ENCODE results near the gene BRINP2.

BRINP2 gene

GRCh38 chr1:177163844-177164379, 6.8 kb upstream of the BRINP2 start:
- TF ChIP-seq CTCF (conservative IDR thresholded peaks at IDR 0.05; ENCODE audit: low read depth), result no peak
- POLR2A ChIA-PET (ENCODE audit: low non-redundant PET), result no interaction called here
- CTCF ChIA-PET, result no interaction called here
- no peak for DNase-seq (ENCODE audit: low spot score)
- no peak overlapping the region for H3K27ac ChIP-seq

DNA sequence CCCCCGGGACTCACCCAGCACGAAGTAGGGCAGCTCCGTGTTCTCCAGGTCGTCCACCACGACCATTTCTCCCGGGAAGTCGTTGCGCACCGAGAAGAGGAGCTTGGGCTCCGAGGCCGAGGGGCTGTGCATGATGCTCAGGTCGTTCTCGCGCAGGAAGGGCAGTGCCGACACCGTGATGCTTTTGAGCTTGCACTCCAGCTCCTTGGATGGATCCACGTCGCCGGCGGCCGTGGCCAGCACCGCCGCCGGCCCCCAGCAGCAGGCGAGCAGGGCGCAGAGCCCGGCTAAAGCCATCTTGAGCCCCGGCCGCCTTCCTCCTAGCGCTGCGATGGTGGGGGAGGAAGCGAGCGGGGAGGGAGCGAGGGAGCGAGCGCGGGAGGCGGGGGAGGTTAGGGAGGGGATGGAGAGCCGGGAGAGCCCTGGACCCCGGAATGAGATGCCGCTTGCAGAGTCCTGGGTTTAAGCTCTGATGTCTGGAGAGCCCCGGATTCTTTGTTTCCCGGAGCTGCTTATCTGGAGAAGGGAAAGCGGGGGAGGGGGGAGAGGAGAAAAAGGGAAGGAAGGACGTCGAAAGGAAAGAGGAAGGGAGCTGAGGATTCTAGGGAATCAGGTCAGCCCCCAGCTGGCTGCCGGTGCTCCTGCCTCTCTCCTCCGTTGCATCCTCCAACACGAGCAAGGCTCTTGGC, 6.2 kb upstream of the BRINP2 start, which contains the start of gene ASTN1:
Gene ASTN1 (minus strand): TSS at position 333 of the 689 bp plus-strand sequence. CDS start 36 bp downstream, at position 297.
- DNase-seq (ENCODE audit: low spot score), result no peak
- POLR2A ChIA-PET (ENCODE audit: low non-redundant PET), result no interaction called here
- no peak within 1 kb of the TSS for H3K27ac ChIP-seq
- TF ChIP-seq CTCF (conservative IDR thresholded peaks at IDR 0.05; ENCODE audit: low read depth), result no peak
- CTCF ChIA-PET, result interaction anchor here (0.6 kb wide), 2 partner anchors 23 to 69 kb away, joined by 3 read pairs; no protein-coding TSS in a partner anchor

DNA sequence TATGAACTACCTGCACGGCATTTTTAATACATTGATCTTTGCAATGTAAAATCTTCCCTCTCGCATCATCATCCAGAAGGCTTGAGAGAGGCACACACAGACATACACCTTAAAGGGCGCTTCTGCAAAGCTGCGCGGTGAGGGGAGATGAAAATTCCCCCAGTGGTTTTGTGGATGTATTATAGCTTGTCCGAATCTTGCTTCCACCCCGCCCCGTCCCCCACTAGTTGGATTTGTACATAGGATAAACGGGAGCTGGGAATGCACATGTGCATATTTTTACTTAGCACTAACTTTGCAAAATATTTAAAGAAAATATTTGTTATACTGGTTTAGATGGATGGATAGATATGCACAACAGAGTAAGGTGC, 5.7 kb upstream of the BRINP2 start:
- TF ChIP-seq CTCF (conservative IDR thresholded peaks at IDR 0.05; ENCODE audit: low read depth), result no peak
- ChIA-PET POLR2A (ENCODE audit: low non-redundant PET) (no interaction called here), CTCF (interaction anchor here (0.6 to 0.7 kb wide), 2 partner anchors 22 to 27 kb away, joined by 3 to 4 read pairs; no protein-coding TSS in a partner anchor)
- DNase-seq (ENCODE audit: low spot score), result no peak
- H3K27ac ChIP-seq, result no peak overlapping the region

- TF ChIP-seq CTCF (conservative IDR thresholded peaks at IDR 0.05; ENCODE audit: low read depth), result no peak
- ChIA-PET CTCF (interaction anchor here (0.5 kb wide), 1 partner anchor 21 kb away, joined by 3 read pairs; no protein-coding TSS in a partner anchor), POLR2A (ENCODE audit: low non-redundant PET) (no interaction called here)
- DNase-seq (ENCODE audit: low spot score), result no peak
- no peak overlapping the region for H3K27ac ChIP-seq
Measured at GRCh38 chr1:177171536-177172123, 872 bp downstream of the BRINP2 start.

- no peak for DNase-seq (ENCODE audit: low spot score)
- ChIA-PET POLR2A (ENCODE audit: low non-redundant PET) (no interaction called here), CTCF (interaction anchor here (0.5 kb wide), 1 partner anchor 20 kb away, joined by 3 read pairs; no protein-coding TSS in a partner anchor)
- H3K27ac ChIP-seq, result no peak overlapping the region
- no peak for TF ChIP-seq CTCF (conservative IDR thresholded peaks at IDR 0.05; ENCODE audit: low read depth)
Measured at GRCh38 chr1:177172272-177172671, 1.5 kb downstream of the BRINP2 start.

- POLR2A ChIA-PET (ENCODE audit: low non-redundant PET), result no interaction called here
- CTCF ChIA-PET, result no interaction called here
- no peak for DNase-seq (ENCODE audit: low spot score)
- no peak overlapping the region for H3K27ac ChIP-seq
- no peak for TF ChIP-seq CTCF (conservative IDR thresholded peaks at IDR 0.05; ENCODE audit: low read depth)
Measured at GRCh38 chr1:177172866-177173265, 2.1 kb downstream of the BRINP2 start.
